Cardiac muscle cell (in vitro differentiated cells and primary cell): Measurements from ENCODE around the gene NOCT. TPM values are rescaled to one million over a fixed set of nuclear protein-coding genes. Genes with fewer than 3 reads are reported as not detected.
"Not testable (repeated sequence)": the region's sequence is repeated elsewhere in the genome, so short reads cannot be mapped to it uniquely, and the experiment has no call there.

Source experiments
- DNase-seq, 2 donors: peaks; one replicate each; pipeline versions ENCODE4 v3.0.0 to v3.0.0-alpha.2; 2010 to 2017; ENCODE audit warnings: low read depth in 1 of 2, low spot score in 1 of 2
- H3K27ac ChIP-seq: fragments of 200-600 bp; sonication (generic); 2 replicates; pipeline ENCODE4 v1.5.1; 2016
- H3K27me3 ChIP-seq: fragments of 200-600 bp; sonication (generic); 2 replicates; pipeline ENCODE4 v1.6.0; 2016; ENCODE audit warnings: control low read depth
- H3K36me3 ChIP-seq: fragments of 200-600 bp; sonication (generic); 2 replicates; pipeline ENCODE4 v1.5.1; 2016; ENCODE audit warnings: control low read depth
- H3K4me1 ChIP-seq: fragments of 200-600 bp; sonication (generic); 2 replicates; pipeline ENCODE4 v1.8.1; 2017; ENCODE audit warnings: low read depth, mild to moderate bottlenecking, mixed run types
- H3K4me3 ChIP-seq: fragments of 200-600 bp; sonication (generic); 2 replicates; pipeline ENCODE4 v1.5.1; 2016; ENCODE audit warnings: mild to moderate bottlenecking
- H3K9me3 ChIP-seq: fragments of 200-600 bp; sonication (generic); 2 replicates; pipeline ENCODE4 v1.5.1; 2017; ENCODE audit warnings: low read depth, mild to moderate bottlenecking, control low read depth
- CTCF ChIP-seq: IDR thresholded peaks from 2 replicates; pipeline ENCODE4 v1.5.1; 2012; ENCODE audit warnings: low read depth, mild to moderate bottlenecking, low read length
- polyA plus RNA-seq: library from polyadenylated mRNA; unstranded; fragments of >200 nt; fragmentation: Nextera tagmentation; extraction: Ambion mirVana; gene quantifications from 2 replicates; pipeline ENCODE4 v1.2.1, GENCODE V29; 2016
- total RNA-seq: library from RNA; depleted of rRNA; stranded (reverse); fragments of >200 nt; gene quantifications from 2 replicates; pipeline ENCODE4 v1.2.3, GENCODE V29; 2016

The NOCT gene
- total and polyA plus RNA-seq, 2 experiments from 2014 or later = 2.5 to 11.1 TPM

DNA sequence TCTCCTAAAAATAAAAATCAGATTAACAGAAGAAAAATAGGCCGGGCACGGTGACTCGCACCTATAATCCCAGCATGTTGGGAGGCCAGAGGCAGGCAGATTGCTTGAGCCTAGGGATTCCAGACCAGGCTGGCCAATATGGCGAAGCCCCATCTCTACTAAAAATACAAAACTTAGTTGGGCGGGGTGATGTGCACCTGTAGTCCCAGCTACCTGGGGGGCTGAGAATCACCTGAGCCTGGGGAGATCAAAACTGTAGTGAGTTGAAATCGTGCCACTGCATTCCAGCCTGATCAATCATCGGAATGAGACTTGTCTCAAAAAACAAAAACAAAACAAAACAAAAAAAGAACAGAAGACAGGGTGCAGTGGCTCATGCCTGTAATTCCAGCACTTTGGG lies 32.8 kb upstream of the NOCT start:
- Histone ChIP-seq H3K9me3 (no peaks in the 10 kb centered on the region), H3K27ac (no peak overlapping the region), H3K4me3 (no peak overlapping the region), H3K36me3 (no peaks in the 10 kb centered on the region), H3K4me1 (no peaks in the 10 kb centered on the region), H3K27me3 (no peaks in the 10 kb centered on the region)
- no peak for DNase-seq
- no peak for TF ChIP-seq CTCF

DNA sequence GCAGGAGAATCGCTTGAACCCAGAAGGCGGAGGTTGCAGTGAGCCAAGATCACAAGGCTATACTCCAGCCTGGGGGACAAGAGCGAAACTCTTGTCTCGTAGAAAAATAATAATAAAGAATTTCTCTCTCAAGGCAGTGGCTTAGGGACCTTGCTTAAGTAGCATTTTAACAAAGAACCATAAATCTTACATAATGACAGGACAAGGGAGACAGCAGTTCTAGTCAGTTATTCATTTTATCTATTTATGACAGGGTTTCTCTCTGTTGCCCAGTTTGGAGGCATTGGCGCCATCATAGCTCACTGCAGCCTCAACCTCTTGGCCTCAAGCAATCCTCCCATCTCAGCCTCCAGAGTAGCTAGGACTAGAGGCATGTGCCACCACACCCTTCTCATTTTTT lies 31.9 kb upstream of the NOCT start:
- Histone ChIP-seq H3K9me3 (no peaks in the 10 kb centered on the region), H3K27me3 (no peaks in the 10 kb centered on the region), H3K4me1 (no peaks in the 10 kb centered on the region), H3K4me3 (no peak overlapping the region), H3K27ac (no peak overlapping the region), H3K36me3 (no peaks in the 10 kb centered on the region)
- no peak for TF ChIP-seq CTCF
- DNase-seq = no peak

GRCh38 chr4:138984647-138985046 lies 30.9 kb upstream of the NOCT start:
- Histone ChIP-seq H3K27me3 (no peaks in the 10 kb centered on the region), H3K4me3 (no peak overlapping the region), H3K4me1 (no peaks in the 10 kb centered on the region), H3K36me3 (no peaks in the 10 kb centered on the region), H3K9me3 (no peaks in the 10 kb centered on the region), H3K27ac (no peak overlapping the region)
- TF ChIP-seq CTCF = no peak
- DNase-seq = no peak

GRCh38 chr4:138992676-138993075 lies 22.9 kb upstream of the NOCT start:
- Histone ChIP-seq H3K27ac (no peak overlapping the region), H3K27me3 (no peaks in the 10 kb centered on the region), H3K9me3 (no peaks in the 10 kb centered on the region), H3K36me3 (no peaks in the 10 kb centered on the region), H3K4me3 (no peak overlapping the region), H3K4me1 (no peaks in the 10 kb centered on the region)
- no peak for TF ChIP-seq CTCF
- no peak for DNase-seq

DNA sequence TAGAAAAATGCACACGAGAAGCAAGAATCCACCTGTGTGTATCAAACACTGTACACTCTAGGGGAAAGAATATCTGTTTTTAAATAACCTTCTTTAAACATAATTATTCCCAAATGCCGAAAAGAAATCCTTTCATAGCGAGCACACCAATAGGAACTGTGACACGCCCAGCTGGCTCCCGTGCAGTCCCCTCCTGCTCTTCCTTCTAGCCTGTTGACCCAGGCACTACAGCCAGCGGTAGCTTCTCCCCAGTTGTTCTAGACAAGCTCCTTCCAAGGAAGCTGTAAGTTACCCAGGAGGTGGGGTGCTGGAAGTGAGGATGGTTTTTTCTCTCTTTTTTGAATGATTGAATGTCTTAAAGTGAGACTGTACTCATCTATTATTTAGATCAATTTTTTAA lies 19.5 kb upstream of the NOCT start:
- no peaks in the 10 kb centered on the region for H3K9me3 ChIP-seq
- no peaks in the 10 kb centered on the region for H3K36me3 ChIP-seq
- H3K27ac ChIP-seq = no peak overlapping the region
- no peaks in the 10 kb centered on the region for H3K27me3 ChIP-seq
- H3K4me3 ChIP-seq = no peak overlapping the region
- no peak for DNase-seq
- H3K4me1 ChIP-seq = no peaks in the 10 kb centered on the region
- TF ChIP-seq CTCF = no peak

- H3K9me3 ChIP-seq = no peaks in the 10 kb centered on the region
- no peak overlapping the region for H3K27ac ChIP-seq
- H3K36me3 ChIP-seq = no peaks in the 10 kb centered on the region
- H3K27me3 ChIP-seq = no peaks in the 10 kb centered on the region
- DNase-seq = no peak
- no peaks in the 10 kb centered on the region for H3K4me1 ChIP-seq
- no peak overlapping the region for H3K4me3 ChIP-seq
- no peak for TF ChIP-seq CTCF
These were observed 15.9 kb upstream of the NOCT start for GRCh38 chr4:138999666-139000065.

DNA sequence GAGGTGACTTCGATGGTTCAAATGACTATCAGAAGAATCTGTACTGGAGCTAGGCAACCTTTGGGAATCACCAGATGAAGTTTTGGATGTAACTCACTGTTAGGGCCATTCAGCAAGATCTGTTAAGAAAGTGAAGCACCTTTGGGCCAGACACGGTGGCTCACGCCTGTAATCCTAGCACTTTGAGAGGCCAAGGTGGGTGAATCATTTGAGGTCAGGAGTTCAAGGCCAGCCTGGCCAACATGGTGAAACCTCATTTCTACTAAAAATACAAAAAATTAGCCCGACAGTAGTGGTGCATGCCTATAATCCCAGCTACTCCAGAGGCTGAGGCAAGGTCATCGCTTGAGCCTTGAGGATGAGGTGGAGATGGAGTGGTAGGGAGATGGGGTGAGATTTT lies 15.4 kb upstream of the NOCT start:
- not testable (repeated sequence) for H3K9me3 ChIP-seq, H3K4me1 ChIP-seq, DNase-seq, H3K27ac ChIP-seq, H3K4me3 ChIP-seq, H3K36me3 ChIP-seq, H3K27me3 ChIP-seq

GRCh38 chr4:139001430-139001829 lies 14.2 kb upstream of the NOCT start:
- H3K4me1 ChIP-seq, H3K36me3 ChIP-seq, H3K27me3 ChIP-seq, H3K9me3 ChIP-seq, H3K4me3 ChIP-seq, DNase-seq, H3K27ac ChIP-seq: not testable (repeated sequence)

DNA sequence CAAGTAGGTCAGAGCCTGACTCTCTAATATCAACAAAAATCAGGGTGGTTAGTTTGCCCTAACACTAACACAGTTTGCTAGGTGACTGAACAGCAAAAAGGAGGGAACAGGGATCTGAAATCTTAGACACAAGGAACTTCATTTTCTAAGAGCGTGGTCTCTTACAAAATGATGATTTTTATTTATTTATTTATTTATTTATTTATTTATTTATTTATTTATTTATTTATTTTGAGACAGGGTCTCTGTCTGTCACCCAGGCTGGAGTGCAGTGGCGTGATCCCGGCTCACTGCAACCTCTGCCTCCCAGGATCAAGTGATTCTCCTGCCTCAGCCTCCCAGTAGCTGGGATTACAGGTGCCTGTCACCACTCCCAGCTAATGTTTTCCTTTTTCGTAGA lies 11.9 kb upstream of the NOCT start:
- H3K4me1 ChIP-seq, H3K36me3 ChIP-seq, H3K27me3 ChIP-seq, H3K4me3 ChIP-seq, H3K27ac ChIP-seq, DNase-seq, H3K9me3 ChIP-seq: not testable (repeated sequence)
